Naive thymus-derived CD8-positive, alpha-beta T cell (primary cell): ENCODE data around the gene GPR84. TPM values are rescaled to one million over a fixed set of nuclear protein-coding genes. Genes with fewer than 3 reads are reported as not detected.

Experiments
- ATAC-seq, 2 donors: fragments of 150-1000 bp; cut with Tn5 transposase in 1 of 2; sonication (Bioruptor Pico), chemical (Tn5 transposase) in 1 of 2; 1 replicate in 1 of 2; 2 replicates in 1 of 2; pipeline ENCODE4 v1.10.0; 2021; ENCODE audit warnings: mild to moderate bottlenecking in 2 of 2, moderate library complexity in 2 of 2
- POLR2A ChIA-PET: fragments of 350-600 bp; sonication (Branson Sonifier 250); formaldehyde crosslinking; loops from one replicate; lab custom pipeline; 2021; ENCODE audit warnings: antibody characterized with exemption; lab: Charles Lee
- DNase-seq, 10 donors: peaks; one replicate each; pipeline versions ENCODE4 v3.0.0 to v3.0.0-alpha.2; 2020 to 2022
- H3K27ac Mint-ChIP-seq, 10 donors: one replicate each; pipeline ENCODE4 v1.8.0; 2020 to 2022; ENCODE audit warnings: mild to moderate bottlenecking in 10 of 10, mixed read lengths in 10 of 10, moderate library complexity in 4 of 10, inconsistent platforms in 1 of 10
- H3K27me3 Mint-ChIP-seq, 5 donors: one replicate each; pipeline ENCODE4 v1.8.0; 2021 to 2022; ENCODE audit warnings: mixed read lengths in 5 of 5
- H3K36me3 Mint-ChIP-seq, 3 donors: one replicate each; pipeline ENCODE4 v1.8.0; 2020 to 2022; ENCODE audit warnings: mixed read lengths in 3 of 3, mild to moderate bottlenecking in 2 of 3, inconsistent platforms in 1 of 3
- H3K4me1 Mint-ChIP-seq, 4 donors: one replicate each; pipeline ENCODE4 v1.8.0; 2021 to 2022; ENCODE audit warnings: mixed read lengths in 4 of 4
- H3K4me3 Mint-ChIP-seq, 10 donors: one replicate each; pipeline ENCODE4 v1.8.0; 2020 to 2022; ENCODE audit warnings: mild to moderate bottlenecking in 10 of 10, mixed read lengths in 10 of 10, moderate library complexity in 6 of 10, inconsistent platforms in 1 of 10
- H3K9me3 Mint-ChIP-seq, 9 donors: one replicate each; pipeline ENCODE4 v1.8.0; 2020 to 2022; ENCODE audit warnings: mixed read lengths in 9 of 9, mild to moderate bottlenecking in 3 of 9, inconsistent platforms in 1 of 9, moderate library complexity in 1 of 9
- polyA plus RNA-seq, 3 donors: library from polyadenylated mRNA; unstranded; fragments of 300-500 nt; fragmentation: Illumina TruSeq; gene quantifications; one replicate each; pipeline ENCODE4 v1.2.3, GENCODE V29; 2021
- total RNA-seq, 8 experiments: library from RNA in 2 of 8; stranded (reverse) in 2 of 8; gene quantifications; one replicate each; pipeline ENCODE4 v1.2.3 and lab custom pipeline; 2021 to 2026

The GPR84 gene
- total and polyA plus RNA-seq, 5 experiments from 2014 or later, result not detected

- no peak for ATAC-seq
Measured at GRCh38 chr12:54401119-54401518, 36.8 kb upstream of the GPR84 start.

GRCh38 chr12:54398995-54399793 lies 34.9 kb upstream of the GPR84 start:
- DNase-seq (peak; percentile 77 to 96 (median 87)), ATAC-seq (peak; percentile 94 to 99)
- POLR2A ChIA-PET, result interaction anchor here (1.0 to 5.3 kb wide), 8 partner anchors 9 to 98 kb away, joined by 4 to 99 read pairs (median 5); partner anchors contain the start of genes ITGA5 and NCKAP1L
- Mint-ChIP-seq H3K36me3 (peaks cover 9 to 96% (median 27%) of the 10 kb centered on the region in 3 donors), H3K27ac (peak overlapping the region in 8 of 10 donors; percentile 0 to 74 (median 36)), H3K4me1 (peaks cover 5 to 10% (median 10%) of the 10 kb centered on the region in 4 donors), H3K4me3 (no peak overlapping the region), H3K27me3 (no peaks in the 10 kb centered on the region), H3K9me3 (no peaks in the 10 kb centered on the region)

More at GRCh38 chr12:54401119-54401518, 36.8 kb upstream of the GPR84 start:
- Mint-ChIP-seq H3K27ac (peak overlapping the region in 9 of 10 donors; percentile 0 to 79 (median 73)), H3K4me1 (peaks cover 12 to 28% (median 21%) of the 10 kb centered on the region in 4 donors), H3K9me3 (no peaks in the 10 kb centered on the region), H3K4me3 (no peak overlapping the region), H3K36me3 (peaks cover 9 to 95% (median 26%) of the 10 kb centered on the region in 3 donors), H3K27me3 (no peaks in the 10 kb centered on the region)
- POLR2A ChIA-PET, result interaction anchor here (0.6 to 5.3 kb wide), 5 partner anchors 9 to 47 kb away, joined by 3 to 99 read pairs (median 5); partner anchors contain the start of gene ITGA5
- DNase-seq, result no peak

DNA sequence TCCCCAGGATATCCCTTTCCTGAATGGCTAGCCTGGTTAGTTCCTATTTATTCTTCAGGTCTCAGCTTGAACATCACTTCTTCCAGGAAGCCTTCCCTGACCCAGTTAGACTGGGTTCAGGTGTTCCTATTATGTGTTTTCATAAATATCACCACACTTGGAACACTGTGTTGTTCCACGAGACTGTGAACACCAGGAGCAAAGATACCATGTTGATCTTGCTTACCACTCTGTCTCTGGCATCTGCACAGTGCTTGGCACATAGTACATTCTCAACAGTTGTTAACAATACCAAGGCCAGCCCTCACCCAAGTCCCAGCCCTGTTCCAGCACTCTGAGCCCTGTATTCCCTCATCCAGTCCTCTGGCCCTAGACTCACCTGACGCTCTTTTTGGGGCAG lies 33.9 kb upstream of the GPR84 start:
- Mint-ChIP-seq H3K9me3 (no peaks in the 10 kb centered on the region), H3K4me1 (peaks cover 9 to 18% (median 16%) of the 10 kb centered on the region in 4 donors), H3K4me3 (no peak overlapping the region), H3K27me3 (no peaks in the 10 kb centered on the region), H3K36me3 (peaks cover 9 to 90% (median 29%) of the 10 kb centered on the region in 3 donors), H3K27ac (peak overlapping the region in 2 of 10 donors; percentile 40)
- DNase-seq, result no peak
- ATAC-seq, result no peak
- POLR2A ChIA-PET, result interaction anchor here (1.1 to 5.3 kb wide), 3 partner anchors 18 to 99 kb away, joined by 4 to 99 read pairs (median 61); partner anchors contain the start of genes ITGA5 and NCKAP1L

DNA sequence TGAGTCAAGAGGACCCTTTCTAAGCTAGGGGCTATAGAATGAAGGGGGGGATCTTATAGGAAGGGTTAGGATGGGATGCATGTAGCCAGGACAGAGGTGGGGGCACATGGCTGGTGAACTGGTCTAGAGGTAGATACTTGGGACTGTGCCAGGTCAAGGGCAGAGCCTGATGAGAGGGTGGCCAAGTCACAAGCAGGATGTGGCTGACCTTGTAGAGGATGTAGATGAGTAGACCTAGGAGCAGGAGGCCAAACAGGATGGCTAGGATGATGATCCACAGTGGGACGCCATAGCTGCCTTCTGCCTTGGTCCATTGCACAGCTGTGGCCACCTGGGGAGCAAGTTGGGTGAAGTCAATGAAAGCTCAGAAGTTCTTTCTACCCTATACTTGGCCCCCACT lies 32.9 kb upstream of the GPR84 start:
- Mint-ChIP-seq H3K9me3 (no peaks in the 10 kb centered on the region), H3K36me3 (peaks cover 9 to 80% (median 29%) of the 10 kb centered on the region in 3 donors), H3K4me1 (peaks cover 10 to 23% (median 18%) of the 10 kb centered on the region in 4 donors), H3K27me3 (no peaks in the 10 kb centered on the region), H3K4me3 (no peak overlapping the region), H3K27ac (peak overlapping the region in 3 of 10 donors; percentile 12 to 35 (median 27))
- POLR2A ChIA-PET, result interaction anchor here (5.3 kb wide), 1 partner anchor 19 kb away, joined by 99 read pairs; the partner anchor contains the start of gene ITGA5
- ATAC-seq (no peak), DNase-seq (no peak)

- ATAC-seq (no peak), DNase-seq (no peak)
- Mint-ChIP-seq H3K27me3 (no peaks in the 10 kb centered on the region), H3K4me1 (peaks cover 17 to 32% (median 31%) of the 10 kb centered on the region in 4 donors), H3K9me3 (no peaks in the 10 kb centered on the region), H3K36me3 (peaks cover 9 to 64% (median 20%) of the 10 kb centered on the region in 3 donors), H3K27ac (no peak overlapping the region), H3K4me3 (peak overlapping the region in 1 of 10 donors; percentile 34)
- POLR2A ChIA-PET, result interaction anchor here (0.5 to 1.1 kb wide), 2 partner anchors 23 to 99 kb away, joined by 3 to 6 read pairs; no protein-coding TSS in a partner anchor
Measured at GRCh38 chr12:54395545-54395944, 31.3 kb upstream of the GPR84 start.

- Mint-ChIP-seq H3K36me3 (peaks cover 9 to 59% (median 20%) of the 10 kb centered on the region in 3 donors), H3K27me3 (no peaks in the 10 kb centered on the region), H3K27ac (peak overlapping the region in 2 of 10 donors; percentile 9 to 30), H3K9me3 (no peaks in the 10 kb centered on the region), H3K4me3 (peak overlapping the region in 1 of 10 donors; percentile 12), H3K4me1 (peaks cover 19 to 37% (median 31%) of the 10 kb centered on the region in 4 donors)
- DNase-seq (no peak), ATAC-seq (no peak)
- POLR2A ChIA-PET, result interaction anchor here (1.1 kb wide), 1 partner anchor 23 kb away, joined by 3 read pairs; no protein-coding TSS in a partner anchor
Measured at GRCh38 chr12:54394986-54395385, 30.7 kb upstream of the GPR84 start.

DNA sequence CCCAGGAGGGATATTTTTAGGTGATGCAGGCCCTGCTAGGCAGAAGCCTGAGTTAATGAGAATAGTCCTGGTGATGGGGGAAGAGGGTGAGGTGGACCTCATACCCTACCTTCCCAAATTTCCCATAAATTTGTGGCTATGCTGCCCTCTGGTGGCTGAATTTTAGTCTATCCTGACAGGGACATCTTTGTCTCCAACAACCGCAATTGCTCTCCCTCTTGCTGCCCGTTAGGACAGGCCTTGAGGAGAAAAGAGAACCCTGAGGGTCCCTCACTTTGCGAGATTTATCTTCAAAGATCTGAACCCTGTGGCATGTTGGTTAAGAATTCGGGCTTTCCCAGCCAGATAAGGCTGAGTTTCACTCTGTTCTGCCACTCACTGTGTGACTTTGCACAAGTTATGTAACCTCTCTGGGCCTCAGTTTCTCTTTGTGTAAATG lies 30.0 kb upstream of the GPR84 start:
- peak overlapping the region in 2 of 10 donors; percentile 41 to 66 for H3K4me3 Mint-ChIP-seq
- DNase-seq, result peak in 6 of 10 donors; percentile 25 to 42 (median 34)
- H3K27me3 Mint-ChIP-seq, result no peaks in the 10 kb centered on the region
- no peak for ATAC-seq
- no peaks in the 10 kb centered on the region for H3K9me3 Mint-ChIP-seq
- peaks cover 23 to 40% (median 38%) of the 10 kb centered on the region in 4 donors for H3K4me1 Mint-ChIP-seq
- peak overlapping the region in 4 of 10 donors; percentile 17 to 76 (median 31) for H3K27ac Mint-ChIP-seq
- POLR2A ChIA-PET, result interaction anchor here (0.9 kb wide), 1 partner anchor 46 kb away, joined by 3 read pairs; no protein-coding TSS in a partner anchor
- peaks cover 8 to 52% (median 15%) of the 10 kb centered on the region in 3 donors for H3K36me3 Mint-ChIP-seq

GRCh38 chr12:54393743-54394142 lies 29.5 kb upstream of the GPR84 start:
- no peaks in the 10 kb centered on the region for H3K9me3 Mint-ChIP-seq
- peak overlapping the region in 3 of 10 donors; percentile 29 to 66 (median 33) for H3K4me3 Mint-ChIP-seq
- no peaks in the 10 kb centered on the region for H3K27me3 Mint-ChIP-seq
- POLR2A ChIA-PET, result interaction anchor here (0.9 kb wide), 1 partner anchor 46 kb away, joined by 3 read pairs; no protein-coding TSS in a partner anchor
- DNase-seq (no peak), ATAC-seq (no peak)
- peaks cover 21 to 40% (median 36%) of the 10 kb centered on the region in 4 donors for H3K4me1 Mint-ChIP-seq
- peaks cover 5 to 49% (median 13%) of the 10 kb centered on the region in 3 donors for H3K36me3 Mint-ChIP-seq
- peak overlapping the region in 5 of 10 donors; percentile 24 to 50 (median 27) for H3K27ac Mint-ChIP-seq

DNA sequence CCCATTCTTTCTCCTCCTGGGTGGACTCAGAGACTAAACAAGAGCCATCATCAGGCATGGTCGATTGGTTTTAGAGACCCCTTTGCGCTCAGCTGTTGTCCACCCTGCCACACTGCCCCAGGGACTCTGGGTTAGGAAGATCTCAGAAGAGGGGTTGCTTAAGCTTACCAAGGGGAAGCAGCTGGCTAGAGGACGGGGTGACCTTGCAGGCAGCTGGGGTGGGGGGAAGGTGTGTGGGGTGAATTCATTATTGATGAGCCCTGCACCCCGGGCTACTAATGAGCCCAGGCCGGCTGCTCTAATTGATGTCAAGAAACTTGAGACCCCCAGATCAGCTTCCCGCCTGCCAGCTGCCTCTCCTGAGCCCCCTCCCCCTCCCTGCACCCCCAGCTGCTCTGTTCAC lies 28.9 kb upstream of the GPR84 start:
- H3K4me3 Mint-ChIP-seq, result no peak overlapping the region
- H3K4me1 Mint-ChIP-seq, result peaks cover 21 to 45% (median 36%) of the 10 kb centered on the region in 4 donors
- no peak for DNase-seq
- ATAC-seq, result no peak
- peaks cover 5 to 43% (median 13%) of the 10 kb centered on the region in 3 donors for H3K36me3 Mint-ChIP-seq
- H3K27me3 Mint-ChIP-seq, result no peaks in the 10 kb centered on the region
- no peaks in the 10 kb centered on the region for H3K9me3 Mint-ChIP-seq
- POLR2A ChIA-PET, result interaction anchor here (0.8 to 1.7 kb wide), 3 partner anchors 11 to 47 kb away, joined by 3 to 5 read pairs (median 3); no protein-coding TSS in a partner anchor
- peak overlapping the region in 1 of 10 donors; percentile 50 for H3K27ac Mint-ChIP-seq

DNA sequence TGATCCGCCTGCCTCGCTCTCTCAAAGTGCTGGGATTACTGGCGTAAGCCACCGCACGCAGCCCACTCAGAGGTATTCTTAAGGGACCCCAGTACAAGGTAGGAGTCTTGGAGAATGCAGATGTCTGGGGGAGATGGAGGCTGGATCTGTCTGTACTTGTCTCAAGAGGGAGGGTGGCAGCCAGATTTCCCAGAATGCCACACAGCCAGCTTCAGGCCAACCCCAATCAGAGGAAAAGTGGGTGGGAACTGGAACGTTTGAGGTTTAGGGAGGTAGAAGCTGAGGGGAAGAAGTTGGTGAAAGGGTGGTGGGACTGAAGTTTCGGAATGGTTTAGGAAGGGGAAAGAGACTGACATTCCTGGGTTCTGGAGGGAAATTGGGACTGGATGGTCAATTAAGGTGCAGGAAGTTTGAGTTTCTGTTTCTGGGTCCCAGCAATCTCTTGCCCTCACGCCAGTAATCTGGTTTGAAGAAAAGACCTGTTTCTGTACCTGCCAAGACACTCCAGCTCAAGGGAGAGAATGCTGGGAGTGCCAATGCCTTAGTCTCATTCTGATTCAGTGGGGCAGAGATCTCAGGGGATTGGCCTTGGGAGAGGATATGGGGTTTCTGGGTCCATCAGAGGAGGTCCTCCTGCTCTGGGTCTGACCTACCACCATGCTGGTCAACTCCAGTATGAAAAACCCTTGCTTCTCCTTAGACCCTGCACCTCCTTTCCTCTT lies 28.4 kb upstream of the GPR84 start:
- ATAC-seq (no peak), DNase-seq (no peak)
- Mint-ChIP-seq H3K4me1 (peaks cover 23 to 50% (median 38%) of the 10 kb centered on the region in 4 donors), H3K27ac (peak overlapping the region in 2 of 10 donors; percentile 59 to 71), H3K36me3 (peaks cover 5 to 38% (median 13%) of the 10 kb centered on the region in 3 donors), H3K4me3 (peak overlapping the region in 5 of 10 donors; percentile 14 to 82 (median 22)), H3K27me3 (no peaks in the 10 kb centered on the region), H3K9me3 (no peaks in the 10 kb centered on the region)
- POLR2A ChIA-PET, result interaction anchor here (0.8 to 1.7 kb wide), 3 partner anchors 11 to 21 kb away, joined by 3 to 5 read pairs (median 3); no protein-coding TSS in a partner anchor

DNA sequence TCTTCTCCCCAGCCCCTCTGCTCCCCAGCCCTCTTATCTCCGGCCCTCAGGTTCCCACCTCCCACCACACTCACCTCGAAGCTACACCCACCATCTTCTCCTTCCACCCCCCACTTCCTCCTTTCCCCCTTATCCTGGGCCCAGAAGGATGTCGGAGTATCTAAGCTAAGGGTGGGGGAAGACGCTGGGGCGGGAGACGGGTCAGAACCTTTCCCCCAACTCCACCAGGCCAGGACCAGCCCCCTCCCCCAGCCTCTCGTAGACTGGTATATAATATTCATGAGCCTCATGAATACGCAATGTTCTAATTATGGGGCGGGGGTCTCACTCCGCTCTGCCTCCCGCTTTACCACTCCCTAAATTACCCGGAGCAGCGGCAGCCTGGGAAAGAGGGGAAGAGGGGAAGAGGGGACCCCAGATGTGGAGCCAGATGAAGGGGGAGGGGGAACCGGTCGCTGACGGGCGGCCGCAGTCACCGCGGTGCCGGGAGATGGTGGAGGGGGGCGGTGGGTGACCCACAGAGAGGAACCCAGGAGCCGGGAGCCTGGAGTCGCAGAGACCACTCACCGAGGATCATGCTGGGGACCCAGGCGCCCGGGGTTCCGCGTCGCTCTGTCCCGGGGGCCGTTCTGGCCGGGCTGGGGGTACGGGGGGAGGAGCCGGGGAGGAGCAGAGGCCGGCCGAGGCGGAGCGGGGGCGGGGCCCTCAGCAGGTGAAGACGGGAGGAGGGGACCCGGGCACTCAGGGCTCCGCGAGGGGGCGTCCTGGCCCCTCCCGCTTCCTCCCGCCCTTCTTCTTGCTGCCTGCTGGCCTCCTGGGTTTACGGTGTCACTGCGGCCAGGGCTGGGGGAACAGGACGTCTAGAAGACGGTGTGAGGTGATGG lies 26.6 kb upstream of the GPR84 start:
- H3K4me1 Mint-ChIP-seq, result peaks cover 26 to 57% (median 39%) of the 10 kb centered on the region in 4 donors
- ATAC-seq, result peak; percentile 85 to 90
- H3K4me3 Mint-ChIP-seq, result peak overlapping the region; percentile 71 to 93 (median 80)
- H3K27me3 Mint-ChIP-seq, result no peaks in the 10 kb centered on the region
- DNase-seq, result peak; percentile 53 to 82 (median 64)
- no peaks in the 10 kb centered on the region for H3K9me3 Mint-ChIP-seq
- H3K36me3 Mint-ChIP-seq, result peaks cover 0 to 20% (median 7%) of the 10 kb centered on the region in 3 donors
- POLR2A ChIA-PET, result interaction anchor here (0.7 kb wide), 1 partner anchor 94 kb away, joined by 3 read pairs; no protein-coding TSS in a partner anchor
- H3K27ac Mint-ChIP-seq, result peak overlapping the region in 4 of 10 donors; percentile 43 to 80 (median 58)
